IMR-90 (cell line): Measurements from ENCODE around the gene PEX10. TPM values are rescaled to one million over a fixed set of nuclear protein-coding genes. Genes with fewer than 3 reads are reported as not detected.

ENCODE experiments used
- ATAC-seq: fragments of 200-7000 bp; cut with Tn5 transposase; 2 replicates; pipeline ENCODE4 v1.9.1; 2020; ENCODE audit warnings: low read depth, mild to moderate bottlenecking, moderate library complexity
- BruUV-seq: library from RNA; stranded (reverse); fragments of 400-500 nt; replicated peaks from 2 replicates; lab custom pipeline; 2021; lab: Mats Ljungman, UMichigan
- CTCF ChIA-PET: fragments of 300-600 bp; formaldehyde crosslinking; extraction: SDS; loops from one replicate; lab custom pipeline; 2021; ENCODE audit warnings: antibody characterized with exemption; lab: Yijun Ruan, JAX
- POLR2A ChIA-PET: fragments of 300-600 bp; sonication (Branson Sonifier 250); formaldehyde crosslinking; loops from one replicate; lab custom pipeline; 2022; ENCODE audit warnings: antibody characterized with exemption; ENCODE audit not compliant: unreplicated experiment; lab: Charles Lee
- DNase-seq: peaks from one replicate; pipeline ENCODE4 v3.0.0; 2013
- H2AFZ ChIP-seq: replicated peaks from 2 replicates; pipeline ENCODE3; 2013; ENCODE audit warnings: low read length, mild to moderate bottlenecking; ENCODE audit not compliant: poor library complexity
- H2AK5ac ChIP-seq: 2 replicates; pipeline ENCODE4 v1.6.1; 2013; ENCODE audit warnings: low read depth, low read length, inconsistent platforms
- H2AK9ac ChIP-seq: replicated peaks from 2 replicates; pipeline ENCODE3; 2013; ENCODE audit warnings: mild to moderate bottlenecking, low read depth, low read length, moderate library complexity; ENCODE audit not compliant: poor library complexity
- H2BK120ac ChIP-seq: 2 replicates; pipeline ENCODE4 v1.6.1; 2013; ENCODE audit warnings: low read depth, low read length, inconsistent platforms
- H2BK15ac ChIP-seq: 3 replicates; pipeline ENCODE4 v1.6.1; 2013; ENCODE audit warnings: low read depth, low read length, inconsistent platforms
- H2BK20ac ChIP-seq: 2 replicates; pipeline ENCODE4 v1.6.1; 2013; ENCODE audit warnings: low read depth, mild to moderate bottlenecking, inconsistent platforms, low read length, moderate library complexity
- H2BK5ac ChIP-seq: 2 replicates; pipeline ENCODE4 v1.6.1; 2013; ENCODE audit warnings: mild to moderate bottlenecking, low read depth, low read length, inconsistent platforms; ENCODE audit not compliant: poor library complexity, severe bottlenecking
- H3K14ac ChIP-seq: replicated peaks from 2 replicates; pipeline ENCODE4 v1.6.1; 2013; ENCODE audit warnings: low read depth, low read length, inconsistent platforms
- H3K18ac ChIP-seq: 2 replicates; pipeline ENCODE4 v1.6.1; 2013; ENCODE audit warnings: low read depth, low read length, control low read depth
- H3K23ac ChIP-seq: 2 replicates; pipeline ENCODE4 v1.6.1; 2013; ENCODE audit warnings: low read depth, low read length, inconsistent platforms
- H3K27ac ChIP-seq: 2 replicates; pipeline ENCODE4 v1.5.1; 2013; ENCODE audit warnings: mild to moderate bottlenecking, control low read depth, low read length; ENCODE audit not compliant: insufficient read depth
- H3K27me3 ChIP-seq: 2 replicates; pipeline ENCODE4 v1.6.1; 2013; ENCODE audit warnings: low read length; ENCODE audit not compliant: control insufficient read depth, insufficient read depth
- H3K36me3 ChIP-seq: 2 replicates; pipeline ENCODE4 v1.6.1; 2013; ENCODE audit warnings: low read length, mixed read lengths; ENCODE audit not compliant: control insufficient read depth, insufficient read depth
- H3K4ac ChIP-seq: 2 replicates; pipeline ENCODE4 v1.6.1; 2013; ENCODE audit warnings: low read depth, low read length, inconsistent platforms
- H3K4me1 ChIP-seq: 2 replicates; pipeline ENCODE4 v1.6.1; 2013; ENCODE audit warnings: low read length, mixed read lengths; ENCODE audit not compliant: control insufficient read depth, insufficient read depth
- H3K4me2 ChIP-seq: 2 replicates; pipeline ENCODE4 v1.6.1; 2013; ENCODE audit warnings: low read depth, mild to moderate bottlenecking, control low read depth, low read length, moderate library complexity
- H3K4me3 ChIP-seq: 2 replicates; pipeline ENCODE4 v1.5.1; 2013; ENCODE audit warnings: low read depth, mild to moderate bottlenecking, control low read depth, low read length, moderate library complexity; ENCODE audit not compliant: insufficient read depth
- H3K56ac ChIP-seq: 2 replicates; pipeline ENCODE4 v1.6.1; 2013; ENCODE audit warnings: low read length, inconsistent platforms; ENCODE audit not compliant: insufficient read depth; ENCODE audit errors: extremely low read depth
- H3K79me1 ChIP-seq, 2 experiments: 2 replicates each; pipeline ENCODE4 v1.6.1; 2013; ENCODE audit warnings: low read length in 2 of 2, inconsistent platforms in 1 of 2, low read depth in 1 of 2
- H3K9ac ChIP-seq: 2 replicates; pipeline ENCODE4 v1.6.1; 2013; ENCODE audit warnings: low read depth, low read length, control low read depth
- H3K9me1 ChIP-seq: 2 replicates; pipeline ENCODE4 v1.6.1; 2013; ENCODE audit warnings: low read length, inconsistent platforms; ENCODE audit not compliant: insufficient read depth
- H3K9me3 ChIP-seq: 2 replicates; pipeline ENCODE4 v1.6.1; 2013; ENCODE audit warnings: low read length; ENCODE audit not compliant: control insufficient read depth, insufficient read depth
- H4K20me1 ChIP-seq: 2 replicates; pipeline ENCODE4 v1.6.1; 2013; ENCODE audit warnings: low read length, inconsistent platforms; ENCODE audit not compliant: insufficient read depth
- H4K5ac ChIP-seq: 2 replicates; pipeline ENCODE4 v1.6.1; 2013; ENCODE audit warnings: mild to moderate bottlenecking, low read depth, low read length, control low read depth
- H4K8ac ChIP-seq, 2 experiments: 2 replicates each; pipeline ENCODE4 v1.6.1; 2013; ENCODE audit warnings: low read depth in 2 of 2, low read length in 2 of 2, control low read depth in 1 of 2, inconsistent platforms in 1 of 2
- H4K91ac ChIP-seq: 2 replicates; pipeline ENCODE4 v1.6.1; 2013; ENCODE audit warnings: low read depth, low read length, inconsistent platforms; ENCODE audit not compliant: insufficient read depth
- BHLHE40 ChIP-seq: fragments of 150-350 bp; IDR thresholded peaks from 2 replicates; pipeline ENCODE4 v1.6.1; 2016; ENCODE audit warnings: mild to moderate bottlenecking, low read depth, low read length
- CEBPB ChIP-seq: IDR thresholded peaks from 2 replicates; pipeline ENCODE4 v1.6.1; 2012; ENCODE audit warnings: low read depth, low read length, improper control_type of control experiment
- CHD1 ChIP-seq: IDR thresholded peaks from 2 replicates; pipeline ENCODE4 v1.6.1; 2012; ENCODE audit warnings: low read depth, low read length, improper control_type of control experiment
- CTCF ChIP-seq: conservative IDR thresholded peaks from 2 replicates; pipeline ENCODE4 v1.5.1; 2012; ENCODE audit warnings: mild to moderate bottlenecking, low read depth, low read length, improper control_type of control experiment
- ELK1 ChIP-seq: fragments of 150-350 bp; IDR thresholded peaks from 2 replicates; pipeline ENCODE4 v1.6.1; 2016; ENCODE audit warnings: low read depth, mild to moderate bottlenecking, low read length, moderate library complexity, borderline replicate concordance
- FOS ChIP-seq: fragments of 150-350 bp; IDR thresholded peaks from 2 replicates; pipeline ENCODE4 v1.6.1; 2016; ENCODE audit warnings: low read depth, low read length
- MAFK ChIP-seq: IDR thresholded peaks from 2 replicates; pipeline ENCODE4 v1.6.1; 2012; ENCODE audit warnings: low read depth, low read length, improper control_type of control experiment
- MAZ ChIP-seq: IDR thresholded peaks from 2 replicates; pipeline ENCODE4 v1.6.1; 2012; ENCODE audit warnings: low read depth, mild to moderate bottlenecking, low read length, improper control_type of control experiment, moderate library complexity, borderline replicate concordance
- MXI1 ChIP-seq: IDR thresholded peaks from 2 replicates; pipeline ENCODE4 v1.6.1; 2012; ENCODE audit warnings: low read depth, mild to moderate bottlenecking, low read length, moderate library complexity, borderline replicate concordance
- NFE2L2 ChIP-seq: fragments of 150-350 bp; IDR thresholded peaks from 2 replicates; pipeline ENCODE4 v1.6.1; 2016; ENCODE audit warnings: low read depth, mild to moderate bottlenecking, low read length
- POLR2A ChIP-seq: IDR thresholded peaks from 2 replicates; pipeline ENCODE4 v1.6.1; 2012; ENCODE audit warnings: mild to moderate bottlenecking, low read depth, low read length
- RAD21 ChIP-seq: IDR thresholded peaks from 2 replicates; pipeline ENCODE4 v1.6.1; 2012; ENCODE audit warnings: low read length, improper control_type of control experiment
- RCOR1 ChIP-seq: IDR thresholded peaks from 2 replicates; pipeline ENCODE4 v1.6.1; 2012; ENCODE audit warnings: mild to moderate bottlenecking, low read length, improper control_type of control experiment; ENCODE audit not compliant: insufficient replicate concordance
- RFX5 ChIP-seq: IDR thresholded peaks from 2 replicates; pipeline ENCODE4 v1.8.0; 2012; ENCODE audit warnings: low read depth, mild to moderate bottlenecking, low read length, moderate library complexity
- SMC3 ChIP-seq: fragments of 150-350 bp; IDR thresholded peaks from 2 replicates; pipeline ENCODE4 v1.6.1; 2016; ENCODE audit warnings: low read depth, mild to moderate bottlenecking, antibody characterized with exemption, low read length, moderate library complexity
- USF2 ChIP-seq: fragments of 150-350 bp; IDR thresholded peaks from 2 replicates; pipeline ENCODE4 v1.6.1; 2017; ENCODE audit warnings: mild to moderate bottlenecking, antibody characterized with exemption, low read length, low read depth
- WGBS, 2 experiments: methylation state at CpG; one replicate each; pipeline versions ENCODE4 v1.1.5 to v1.1.7; 2013; ENCODE audit warnings: missing lambda C conversion rate in 2 of 2; ENCODE audit not compliant: insufficient read length in 1 of 2; ENCODE audit errors: extremely low coverage in 2 of 2; 5-methylcytosine and 5-hydroxymethylcytosine counted together
- dilution Hi-C: fragments of 300-500 bp; cut with HindIII; formaldehyde crosslinking; loops from one replicate; pipeline ENCODE4 v1.14.3; 2018; ENCODE audit warnings: low sequenced_read_pairs; ENCODE audit not compliant: unreplicated experiment
- in situ Hi-C: fragments of 300-500 bp; cut with MboI; formaldehyde crosslinking; loops from 3 replicates; pipeline ENCODE4 v1.14.3; 2019; ENCODE audit warnings: low sequenced_read_pairs, inconsistent platforms, mixed read lengths
- intact Hi-C: fragments of 100-400 bp; cut with micrococcal nuclease; formaldehyde crosslinking; loops from 2 replicates; pipeline ENCODE4 v1.10.0; 2022
- polyA plus RNA-seq, 3 experiments: library from polyadenylated mRNA; depleted of rRNA; stranded (reverse); fragments of >200 nt; gene quantifications; 2 replicates each; pipeline ENCODE4 v1.2.3, GENCODE V29; 2012; ENCODE audit warnings: low replicate concordance in 1 of 3
- total RNA-seq: library from RNA; depleted of rRNA; stranded (reverse); fragments of >200 nt; gene quantifications from 2 replicates; pipeline ENCODE4 v1.2.3, GENCODE V29; 2012

PEX10 gene
- total and polyA plus RNA-seq, 2 of the 4 experiments (the other 2 are of a cell fraction): 16.9 to 19.7 TPM

GRCh38 chr1:2459757-2460156 is 47.4 kb upstream of the PEX10 start:
- no peak overlapping the region for H3K23ac ChIP-seq
- no peak overlapping the region for H3K9ac ChIP-seq
- DNase-seq: peak; percentile 73
- peaks cover 26% of the 10 kb centered on the region for H3K27me3 ChIP-seq
- no peak overlapping the region for H2BK5ac ChIP-seq
- H3K4me1 ChIP-seq: no peaks in the 10 kb centered on the region
- BruUV-seq: no TSS peak
- 9% methylated on average over 21 of the region's 23 CpGs; no CpG with 5 or more reads in 1 of the 2 experiments for WGBS, 2 experiments
- peak; percentile 88 for ATAC-seq
- no peak overlapping the region for H2BK120ac ChIP-seq
- no peak overlapping the region for H4K91ac ChIP-seq
- no peaks in the 10 kb centered on the region for H3K79me1 ChIP-seq
- ChIA-PET POLR2A (no interaction called here), CTCF (interaction anchor here (0.9 kb wide), 1 partner anchor 46 kb away, joined by 3 read pairs; no protein-coding TSS in a partner anchor)
- H3K4me2 ChIP-seq: no peak overlapping the region
- no peak overlapping the region for H2BK15ac ChIP-seq
- H4K20me1 ChIP-seq: no peaks in the 10 kb centered on the region
- dilution Hi-C loops: no loop called here
- H3K36me3 ChIP-seq: no peaks in the 10 kb centered on the region
- no peaks in the 10 kb centered on the region for H3K9me1 ChIP-seq
- H3K4ac ChIP-seq: no peak overlapping the region
- H3K9me3 ChIP-seq: no peaks in the 10 kb centered on the region
- intact Hi-C loops: loop anchor here (1.0 kb wide), 1 partner anchor 87 kb away; no protein-coding TSS in a partner anchor
- no peak overlapping the region for H4K5ac ChIP-seq
- H3K56ac ChIP-seq: no peak overlapping the region
- H3K27ac ChIP-seq: no peak overlapping the region
- in situ Hi-C loops: no loop called here
- H3K4me3 ChIP-seq: no peak overlapping the region
- peak overlapping the region; percentile 26 for H2AFZ ChIP-seq
- H2BK20ac ChIP-seq: no peak overlapping the region
- H3K18ac ChIP-seq: no peak overlapping the region
- no peak overlapping the region for H4K8ac ChIP-seq
- no peak overlapping the region for H3K14ac ChIP-seq
- TF ChIP-seq USF2: no peak
- TF ChIP-seq MXI1: no peak
- peak; percentile 46; the same call in 1 of the 2 replicates for TF ChIP-seq SMC3
- no peak for TF ChIP-seq POLR2A
- TF ChIP-seq CTCF: peak; percentile 48
- TF ChIP-seq ELK1: no peak
- TF ChIP-seq NFE2L2: no peak
- TF ChIP-seq RFX5: no peak
- TF ChIP-seq CEBPB: no peak
- TF ChIP-seq RCOR1: no peak
- no peak for TF ChIP-seq BHLHE40
- peak; percentile 47 for TF ChIP-seq MAZ
- no peak for TF ChIP-seq MAFK
- no peak for TF ChIP-seq CHD1
- peak; percentile 67 for TF ChIP-seq RAD21
- no peak for TF ChIP-seq FOS
- no peak overlapping the region for H2AK9ac ChIP-seq
- no peak overlapping the region for H2AK5ac ChIP-seq
